ENCODE data around the gene AOC1. TPM values are rescaled to one million over a fixed set of nuclear protein-coding genes. Genes with fewer than 3 reads are reported as not detected.
A peak's percentile ranks its signal among the peaks of the same experiment; 100 is the strongest.

Gene AOC1
- total RNA-seq, 2 experiments from 2014 or later = not detected

GRCh38 chr7:150874401-150875198 is 22.3 kb downstream of the AOC1 start:
- H3K27ac Mint-ChIP-seq = no peak overlapping the region
- H3K27me3 Mint-ChIP-seq = peaks cover 59% of the 10 kb centered on the region
- peaks cover 3% of the 10 kb centered on the region for H3K4me1 Mint-ChIP-seq
- DNase-seq = no peak
- ChIA-PET CTCF (interaction anchor here (1.5 kb wide), 1 partner anchor 52 kb away, joined by 4 read pairs; no protein-coding TSS in a partner anchor), POLR2A (interaction anchor here (1.0 kb wide), 1 partner anchor 39 kb away, joined by 3 read pairs; no protein-coding TSS in a partner anchor)
- H3K36me3 Mint-ChIP-seq (ENCODE audit: low read depth) = peaks cover 3% of the 10 kb centered on the region
- H3K9me3 Mint-ChIP-seq = peaks cover 7% of the 10 kb centered on the region
- H3K4me3 Mint-ChIP-seq = no peak overlapping the region

GRCh38 chr7:150875791-150876190 is 23.5 kb downstream of the AOC1 start:
- ChIA-PET POLR2A (interaction anchor here (1.0 kb wide), 1 partner anchor 40 kb away, joined by 3 read pairs; no protein-coding TSS in a partner anchor), CTCF (interaction anchor here (0.7 to 3.3 kb wide), 12 partner anchors 10 to 426 kb away, joined by 3 to 23 read pairs (median 4); no protein-coding TSS in a partner anchor)
- Mint-ChIP-seq H3K4me1 (peaks cover 3% of the 10 kb centered on the region), H3K36me3 (ENCODE audit: low read depth) (peaks cover 5% of the 10 kb centered on the region), H3K27ac (no peak overlapping the region), H3K9me3 (peaks cover 14% of the 10 kb centered on the region), H3K27me3 (peaks cover 60% of the 10 kb centered on the region), H3K4me3 (no peak overlapping the region)
- DNase-seq = no peak

GRCh38 chr7:150876817-150877526 is 24.7 kb downstream of the AOC1 start:
- H3K4me1 Mint-ChIP-seq = peaks cover 3% of the 10 kb centered on the region
- POLR2A ChIA-PET = no interaction called here
- CTCF ChIA-PET = interaction anchor here (0.6 to 3.3 kb wide), 14 partner anchors 11 to 673 kb away, joined by 3 to 23 read pairs (median 3); no protein-coding TSS in a partner anchor
- H3K27ac Mint-ChIP-seq = no peak overlapping the region
- peaks cover 54% of the 10 kb centered on the region for H3K27me3 Mint-ChIP-seq
- DNase-seq = peak; percentile 37
- H3K36me3 Mint-ChIP-seq (ENCODE audit: low read depth) = peaks cover 9% of the 10 kb centered on the region
- H3K4me3 Mint-ChIP-seq = no peak overlapping the region
- peaks cover 15% of the 10 kb centered on the region for H3K9me3 Mint-ChIP-seq

GRCh38 chr7:150877536-150877935 is 25.2 kb downstream of the AOC1 start:
- DNase-seq = no peak
- Mint-ChIP-seq H3K27me3 (peaks cover 57% of the 10 kb centered on the region), H3K4me1 (peaks cover 3% of the 10 kb centered on the region), H3K9me3 (peaks cover 15% of the 10 kb centered on the region), H3K27ac (no peak overlapping the region), H3K4me3 (no peak overlapping the region), H3K36me3 (ENCODE audit: low read depth) (peaks cover 9% of the 10 kb centered on the region)
- POLR2A ChIA-PET = interaction anchor here (0.7 kb wide), 1 partner anchor 28 kb away, joined by 3 read pairs; no protein-coding TSS in a partner anchor
- CTCF ChIA-PET = interaction anchor here (0.7 to 3.3 kb wide), 6 partner anchors 11 to 141 kb away, joined by 3 to 23 read pairs (median 5); no protein-coding TSS in a partner anchor

- Mint-ChIP-seq H3K4me3 (no peak overlapping the region), H3K9me3 (peaks cover 18% of the 10 kb centered on the region), H3K27me3 (peaks cover 59% of the 10 kb centered on the region), H3K4me1 (peaks cover 3% of the 10 kb centered on the region), H3K27ac (no peak overlapping the region), H3K36me3 (ENCODE audit: low read depth) (peaks cover 9% of the 10 kb centered on the region)
- no peak for DNase-seq
- ChIA-PET CTCF (interaction anchor here (1.1 to 1.9 kb wide), 7 partner anchors 10 to 101 kb away, joined by 3 to 11 read pairs (median 4); no protein-coding TSS in a partner anchor), POLR2A (interaction anchor here (1.1 kb wide), 1 partner anchor 12 kb away, joined by 3 read pairs; no protein-coding TSS in a partner anchor)
Observed at GRCh38 chr7:150879345-150879744, 27.0 kb downstream of the AOC1 start.

- POLR2A ChIA-PET = no interaction called here
- H3K36me3 Mint-ChIP-seq (ENCODE audit: low read depth) = peaks cover 9% of the 10 kb centered on the region
- DNase-seq = no peak
- peaks cover 3% of the 10 kb centered on the region for H3K4me1 Mint-ChIP-seq
- peaks cover 55% of the 10 kb centered on the region for H3K27me3 Mint-ChIP-seq
- peaks cover 20% of the 10 kb centered on the region for H3K9me3 Mint-ChIP-seq
- no peak overlapping the region for H3K4me3 Mint-ChIP-seq
- CTCF ChIA-PET = interaction anchor here (0.9 to 2.1 kb wide), 4 partner anchors 16 to 81 kb away, joined by 3 to 9 read pairs (median 3); no protein-coding TSS in a partner anchor
- H3K27ac Mint-ChIP-seq = no peak overlapping the region
Observed at GRCh38 chr7:150881189-150881588, 28.9 kb downstream of the AOC1 start.

- DNase-seq = no peak
- Mint-ChIP-seq H3K36me3 (ENCODE audit: low read depth) (no peaks in the 10 kb centered on the region), H3K4me1 (no peaks in the 10 kb centered on the region), H3K27ac (no peak overlapping the region), H3K9me3 (no peaks in the 10 kb centered on the region), H3K27me3 (peaks cover 16% of the 10 kb centered on the region), H3K4me3 (no peak overlapping the region)
- CTCF ChIA-PET = interaction anchor here (0.6 kb wide), 1 partner anchor 486 kb away, joined by 5 read pairs; a partner anchor contains a TSS
- POLR2A ChIA-PET = no interaction called here
Observed at GRCh38 chr7:150890853-150891584, 38.7 kb downstream of the AOC1 start.

GRCh38 chr7:150891740-150892139 is 39.4 kb downstream of the AOC1 start:
- no peak overlapping the region for H3K27ac Mint-ChIP-seq
- peaks cover 21% of the 10 kb centered on the region for H3K27me3 Mint-ChIP-seq
- no peaks in the 10 kb centered on the region for H3K36me3 Mint-ChIP-seq (ENCODE audit: low read depth)
- DNase-seq = no peak
- H3K4me3 Mint-ChIP-seq = no peak overlapping the region
- no peaks in the 10 kb centered on the region for H3K9me3 Mint-ChIP-seq
- POLR2A ChIA-PET = no interaction called here
- no peaks in the 10 kb centered on the region for H3K4me1 Mint-ChIP-seq
- CTCF ChIA-PET = no interaction called here

- DNase-seq = no peak
- Mint-ChIP-seq H3K27me3 (peaks cover 43% of the 10 kb centered on the region), H3K27ac (no peak overlapping the region), H3K36me3 (ENCODE audit: low read depth) (no peaks in the 10 kb centered on the region), H3K4me3 (no peak overlapping the region), H3K4me1 (peaks cover 13% of the 10 kb centered on the region), H3K9me3 (no peaks in the 10 kb centered on the region)
- ChIA-PET POLR2A (no interaction called here), CTCF (no interaction called here)
Observed at GRCh38 chr7:150895809-150896208, 43.5 kb downstream of the AOC1 start.

GRCh38 chr7:150896562-150897209 is 44.4 kb downstream of the AOC1 start:
- H3K27ac Mint-ChIP-seq = no peak overlapping the region
- peaks cover 13% of the 10 kb centered on the region for H3K4me1 Mint-ChIP-seq
- no peak overlapping the region for H3K4me3 Mint-ChIP-seq
- POLR2A ChIA-PET = no interaction called here
- no peak for DNase-seq
- H3K9me3 Mint-ChIP-seq = no peaks in the 10 kb centered on the region
- H3K27me3 Mint-ChIP-seq = peaks cover 49% of the 10 kb centered on the region
- H3K36me3 Mint-ChIP-seq (ENCODE audit: low read depth) = no peaks in the 10 kb centered on the region
- CTCF ChIA-PET = interaction anchor here (1.2 to 2.1 kb wide), 2 partner anchors 10 to 23 kb away, joined by 3 to 6 read pairs; no protein-coding TSS in a partner anchor

GRCh38 chr7:150897502-150898474 is 45.5 kb downstream of the AOC1 start:
- no peak overlapping the region for H3K4me3 Mint-ChIP-seq
- ChIA-PET POLR2A (no interaction called here), CTCF (interaction anchor here (0.6 to 3.1 kb wide), 36 partner anchors 9 to 346 kb away, joined by 3 to 21 read pairs (median 4); partner anchors contain the start of genes ABCB8 and NOS3)
- peaks cover 13% of the 10 kb centered on the region for H3K4me1 Mint-ChIP-seq
- H3K27ac Mint-ChIP-seq = no peak overlapping the region
- no peak for DNase-seq
- peaks cover 55% of the 10 kb centered on the region for H3K27me3 Mint-ChIP-seq
- no peaks in the 10 kb centered on the region for H3K9me3 Mint-ChIP-seq
- no peaks in the 10 kb centered on the region for H3K36me3 Mint-ChIP-seq (ENCODE audit: low read depth)

All from activated CD4-positive, alpha-beta memory T cell treated with anti-CD3 and anti-CD28 coated beads, Interleukin-2, amount 10 ng/mL, durations not matched to agents 7 days and 5 days (primary cell).